ENCODE data around the gene RBP7.

GRCh38 chr1:9985001-9985400 lies 12.0 kb upstream of the RBP7 start:
- TF ChIP-seq RAD21 (IDR thresholded peaks at IDR 0.05), result no peak
- no peak for TF ChIP-seq CTCF (IDR thresholded peaks at IDR 0.05; ENCODE audit: low read depth, low read length, missing input control)
- TF ChIP-seq JUND (IDR thresholded peaks at IDR 0.05), result no peak
- no peak for TF ChIP-seq GABPA (IDR thresholded peaks at IDR 0.05 in 1 of 2, conservative IDR thresholded peaks at IDR 0.05 in 1 of 2)
- no peak for TF ChIP-seq SP1 (IDR thresholded peaks at IDR 0.05)
- no peak for TF ChIP-seq MAX (IDR thresholded peaks at IDR 0.05)
- no peak for TF ChIP-seq ATF3 (IDR thresholded peaks at IDR 0.05)

Data from liver (tissue), 3 donors.